ENCODE measurements around the gene SAMD4A. TPM values are rescaled to one million over a fixed set of nuclear protein-coding genes. Genes with fewer than 3 reads are reported as not detected.

SAMD4A gene
- total and polyA plus RNA-seq, 8 donors = 2.9 to 12.2 (median 9.4) TPM

DNA sequence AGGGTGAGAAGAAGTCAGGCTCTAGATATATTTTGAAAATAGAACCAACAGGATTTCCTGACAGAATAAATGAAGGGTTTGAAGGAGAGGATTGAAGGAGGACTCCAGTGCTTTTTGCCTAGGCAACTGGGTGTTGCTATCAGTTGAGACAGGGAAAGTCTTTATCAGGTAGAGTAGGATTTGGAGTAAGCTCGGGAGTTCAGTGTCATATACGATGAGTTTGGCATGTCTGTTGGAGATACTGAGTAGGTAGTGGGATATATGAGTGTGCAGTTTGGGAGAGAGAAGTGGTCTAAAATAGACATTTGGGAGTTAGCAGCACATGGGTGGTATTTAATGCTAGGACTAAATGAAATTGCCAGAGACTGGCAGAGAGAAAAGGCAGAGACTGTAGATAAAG, 141.2 kb downstream of the SAMD4A start:
- H3K36me3 ChIP-seq = no peaks in the 10 kb centered on the region
- WGBS, 2 donors = 90 to 93% methylated on average over 2 of the region's 2 CpGs
- TF ChIP-seq, protein P1, sequence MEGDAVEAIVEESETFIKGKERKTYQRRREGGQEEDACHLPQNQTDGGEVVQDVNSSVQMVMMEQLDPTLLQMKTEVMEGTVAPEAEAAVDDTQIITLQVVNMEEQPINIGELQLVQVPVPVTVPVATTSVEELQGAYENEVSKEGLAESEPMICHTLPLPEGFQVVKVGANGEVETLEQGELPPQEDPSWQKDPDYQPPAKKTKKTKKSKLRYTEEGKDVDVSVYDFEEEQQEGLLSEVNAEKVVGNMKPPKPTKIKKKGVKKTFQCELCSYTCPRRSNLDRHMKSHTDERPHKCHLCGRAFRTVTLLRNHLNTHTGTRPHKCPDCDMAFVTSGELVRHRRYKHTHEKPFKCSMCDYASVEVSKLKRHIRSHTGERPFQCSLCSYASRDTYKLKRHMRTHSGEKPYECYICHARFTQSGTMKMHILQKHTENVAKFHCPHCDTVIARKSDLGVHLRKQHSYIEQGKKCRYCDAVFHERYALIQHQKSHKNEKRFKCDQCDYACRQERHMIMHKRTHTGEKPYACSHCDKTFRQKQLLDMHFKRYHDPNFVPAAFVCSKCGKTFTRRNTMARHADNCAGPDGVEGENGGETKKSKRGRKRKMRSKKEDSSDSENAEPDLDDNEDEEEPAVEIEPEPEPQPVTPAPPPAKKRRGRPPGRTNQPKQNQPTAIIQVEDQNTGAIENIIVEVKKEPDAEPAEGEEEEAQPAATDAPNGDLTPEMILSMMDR (IDR thresholded peaks at IDR 0.05) = no peak
- FAIRE-seq = no peak
- H3K27me3 ChIP-seq = no peaks in the 10 kb centered on the region
- ATAC-seq = no peak
- H3K4me3 ChIP-seq = no peak overlapping the region
- no peak overlapping the region for H3K27ac ChIP-seq
- H3K4me1 ChIP-seq = no peaks in the 10 kb centered on the region
- H3K9me3 ChIP-seq = no peaks in the 10 kb centered on the region
- DNase-seq = no peak
- intact Hi-C loops (cut with DNase I) = no loop called here

DNA sequence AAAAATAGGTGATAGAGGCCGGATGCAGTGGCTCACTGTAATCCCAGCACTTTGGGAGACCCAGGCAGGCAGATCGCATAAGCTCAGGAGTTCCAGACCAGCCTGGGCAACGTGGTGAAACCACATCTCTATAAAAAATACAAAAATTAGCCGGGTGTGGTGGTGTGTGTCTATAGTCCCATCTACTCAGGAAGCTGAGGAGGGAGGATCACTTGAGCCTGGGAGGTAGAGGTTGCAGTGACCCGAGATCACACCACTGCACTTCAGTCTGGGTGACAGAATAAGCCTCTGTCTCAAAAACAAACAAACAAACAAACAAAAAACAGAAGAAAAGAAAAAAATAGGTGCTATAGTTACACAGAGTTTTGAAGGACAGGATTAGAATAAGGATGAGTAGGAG, 142.1 kb downstream of the SAMD4A start:
- Histone ChIP-seq H3K4me1 (no peaks in the 10 kb centered on the region), H3K36me3 (no peaks in the 10 kb centered on the region), H3K4me3 (no peak overlapping the region), H3K27ac (no peak overlapping the region), H3K9me3 (no peaks in the 10 kb centered on the region), H3K27me3 (no peaks in the 10 kb centered on the region)
- ATAC-seq (no peak), DNase-seq (no peak), FAIRE-seq (no peak)
- TF ChIP-seq, protein P1 (IDR thresholded peaks at IDR 0.05) = no peak
- WGBS, 2 donors = 83 to 88% methylated on average over 5 of the region's 5 CpGs
- intact Hi-C loops (cut with DNase I) = no loop called here

DNA sequence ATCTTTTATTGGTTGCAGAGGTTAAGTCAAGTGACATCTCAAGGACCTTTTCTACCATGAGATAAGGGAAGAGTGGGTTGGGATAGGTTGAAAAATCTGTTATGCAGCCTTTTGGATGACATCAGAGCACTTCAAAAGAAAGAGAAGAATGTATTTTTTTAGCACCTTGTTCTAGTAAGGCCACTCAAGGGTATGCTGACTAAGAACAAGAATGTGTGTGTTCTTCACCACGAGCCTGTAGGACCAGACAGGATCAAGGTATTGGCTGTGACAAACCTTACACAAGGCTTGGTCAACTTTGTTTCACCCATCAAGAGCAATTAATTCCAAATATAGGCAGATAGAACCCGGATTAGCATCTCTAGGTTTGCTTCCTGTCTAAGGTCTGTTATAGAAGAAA, 142.5 kb downstream of the SAMD4A start:
- Histone ChIP-seq H3K9me3 (no peaks in the 10 kb centered on the region), H3K36me3 (no peaks in the 10 kb centered on the region), H3K27ac (no peak overlapping the region), H3K4me3 (no peak overlapping the region), H3K27me3 (no peaks in the 10 kb centered on the region), H3K4me1 (no peaks in the 10 kb centered on the region)
- ATAC-seq (no peak), DNase-seq (no peak), FAIRE-seq (no peak)
- intact Hi-C loops (cut with DNase I) = no loop called here
- TF ChIP-seq, protein P1 (IDR thresholded peaks at IDR 0.05) = no peak
- 76 to 80% methylated on average over 2 of the region's 2 CpGs for WGBS, 2 donors

DNA sequence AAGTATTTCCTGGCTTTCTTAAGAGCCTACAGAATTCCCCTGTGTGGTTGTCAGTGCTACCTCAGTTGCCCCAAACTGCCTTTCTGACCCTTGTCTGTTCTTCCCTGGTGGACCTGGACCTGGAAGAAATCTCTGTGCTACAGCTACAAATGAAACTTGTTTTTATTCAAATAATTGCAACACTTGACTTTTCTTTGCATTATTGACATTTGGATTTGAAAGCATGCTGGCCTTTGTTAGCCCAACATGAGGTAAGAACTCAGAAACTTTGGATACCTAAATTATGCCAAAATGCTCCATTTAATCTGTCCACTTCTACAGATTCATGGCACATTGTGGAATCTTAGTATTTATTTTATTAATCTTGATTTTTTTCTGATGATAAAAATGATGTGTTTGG, 142.9 kb downstream of the SAMD4A start:
- ATAC-seq = no peak
- H3K27ac ChIP-seq = no peak overlapping the region
- TF ChIP-seq, protein P1 (IDR thresholded peaks at IDR 0.05) = no peak

DNA sequence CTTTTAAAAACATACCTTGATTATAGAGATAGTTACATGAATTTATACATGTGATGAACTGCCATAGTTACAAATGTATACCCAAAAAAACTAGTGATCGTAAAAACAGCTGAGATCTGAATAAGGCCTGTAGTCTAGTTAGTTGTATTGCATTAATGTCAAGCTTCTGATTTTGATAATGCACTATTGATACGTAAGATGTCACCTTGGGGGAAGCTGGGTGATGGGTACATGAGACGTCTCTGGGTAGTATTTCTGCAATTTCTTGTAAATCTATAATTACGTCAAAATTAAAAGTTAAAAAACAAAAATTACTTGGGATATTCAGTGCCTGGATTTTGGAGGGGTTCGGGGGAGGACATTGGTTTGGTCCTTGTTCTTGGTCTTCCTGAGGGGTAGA, 144.4 kb downstream of the SAMD4A start:
- FAIRE-seq = no peak
- no peaks in the 10 kb centered on the region for H3K27me3 ChIP-seq
- intact Hi-C loops (cut with DNase I) = no loop called here
- no peaks in the 10 kb centered on the region for H3K9me3 ChIP-seq
- no peaks in the 10 kb centered on the region for H3K36me3 ChIP-seq
- H3K4me1 ChIP-seq = no peaks in the 10 kb centered on the region
- WGBS, 2 donors = 94 to 95% methylated on average over 5 of the region's 5 CpGs
- H3K4me3 ChIP-seq = no peak overlapping the region
- no peak for DNase-seq
- TF ChIP-seq, protein P1 (IDR thresholded peaks at IDR 0.05) = no peak
- no peak overlapping the region for H3K27ac ChIP-seq
- ATAC-seq = no peak

More for the DNA sequence above, 142.9 kb downstream of the SAMD4A start:
- Histone ChIP-seq H3K27me3 (no peaks in the 10 kb centered on the region), H3K36me3 (no peaks in the 10 kb centered on the region), H3K9me3 (no peaks in the 10 kb centered on the region), H3K4me3 (no peak overlapping the region), H3K4me1 (no peaks in the 10 kb centered on the region)
- no peak for FAIRE-seq
- DNase-seq = no peak
- intact Hi-C loops (cut with DNase I) = no loop called here
